Inflammatory macrophage (primary cell): ENCODE data around the gene HTR3D.
A peak's percentile ranks its signal among the peaks of the same experiment; 100 is the strongest.
"Not testable (repeated sequence)": the region's sequence is repeated elsewhere in the genome, so short reads cannot be mapped to it uniquely, and the experiment has no call there.

ENCODE experiments used
- DNase-seq, 2 donors: peaks; one replicate each; pipeline ENCODE4 v3.0.0-alpha.2; 2020 to 2022

Gene HTR3D

GRCh38 chr3:184016811-184017671 lies 14.5 kb upstream of the HTR3D start:
- DNase-seq, result peak; percentile 47 to 73

- DNase-seq, result peak; percentile 91 to 94
Measured at GRCh38 chr3:184017672-184018423, 13.7 kb upstream of the HTR3D start, which contains the start of gene ABCC5. TSS of gene ABCC5 (minus strand) at chr3:184017884. CDS start at chr3:184014392, 3,492 bp downstream.

- no peak for DNase-seq
Measured at GRCh38 chr3:184018424-184018973, 13.0 kb upstream of the HTR3D start.

GRCh38 chr3:184022323-184022722 lies 9.2 kb upstream of the HTR3D start:
- peak; percentile 59 to 94 for DNase-seq

GRCh38 chr3:184025256-184025655 lies 6.3 kb upstream of the HTR3D start:
- DNase-seq, result not testable (repeated sequence)

GRCh38 chr3:184028275-184028890 lies 3.2 kb upstream of the HTR3D start:
- not testable (repeated sequence) for DNase-seq

- DNase-seq, result no peak
Measured at GRCh38 chr3:184029443-184029842, 2.1 kb upstream of the HTR3D start.

- peak; percentile 25 to 62 for DNase-seq
Measured at GRCh38 chr3:184030536-184030935, 1.0 kb upstream of the HTR3D start.

GRCh38 chr3:184037816-184038215 lies 6.3 kb downstream of the HTR3D start:
- DNase-seq, result no peak

GRCh38 chr3:184038307-184038706 lies 6.8 kb downstream of the HTR3D start:
- not testable (repeated sequence) for DNase-seq

GRCh38 chr3:184039414-184039813 lies 7.9 kb downstream of the HTR3D start:
- no peak for DNase-seq

- peak; percentile 9 to 15 for DNase-seq
Measured at GRCh38 chr3:184040010-184040409, 8.5 kb downstream of the HTR3D start.

- DNase-seq, result no peak
Measured at GRCh38 chr3:184042617-184043016, 11.1 kb downstream of the HTR3D start.

GRCh38 chr3:184045995-184046394 lies 14.5 kb downstream of the HTR3D start:
- DNase-seq, result no peak

GRCh38 chr3:184050217-184050847 lies 18.8 kb downstream of the HTR3D start:
- DNase-seq, result no peak

GRCh38 chr3:184052767-184053166 lies 21.2 kb downstream of the HTR3D start, which contains the start of gene HTR3C:
TSS of gene HTR3C (plus strand) at chr3:184053047. CDS start at chr3:184053081, 34 bp downstream.
- DNase-seq, result no peak

GRCh38 chr3:184058029-184058428 lies 26.5 kb downstream of the HTR3D start:
- DNase-seq, result no peak

GRCh38 chr3:184059424-184059823 lies 27.9 kb downstream of the HTR3D start:
- DNase-seq, result no peak

- DNase-seq, result no peak
Measured at GRCh38 chr3:184062637-184063036, 31.1 kb downstream of the HTR3D start.

GRCh38 chr3:184066211-184066610 lies 34.7 kb downstream of the HTR3D start:
- no peak for DNase-seq

GRCh38 chr3:184067573-184068055 lies 36.1 kb downstream of the HTR3D start:
- DNase-seq, result no peak

- no peak for DNase-seq
Measured at GRCh38 chr3:184068344-184068743, 36.8 kb downstream of the HTR3D start.
